AG09319 (cell line): ENCODE measurements around the gene OPCML.

ENCODE experiments used
- DNase-seq: peaks from one replicate; pipeline ENCODE4 v3.0.0-alpha.2; 2010; ENCODE audit warnings: low read depth; ENCODE audit errors: extremely low read depth
- CTCF ChIP-seq: IDR thresholded peaks from 2 replicates; pipeline ENCODE4 v1.5.1; 2011; ENCODE audit warnings: low read depth, mild to moderate bottlenecking, inconsistent platforms, low read length, moderate library complexity

The OPCML gene

DNA sequence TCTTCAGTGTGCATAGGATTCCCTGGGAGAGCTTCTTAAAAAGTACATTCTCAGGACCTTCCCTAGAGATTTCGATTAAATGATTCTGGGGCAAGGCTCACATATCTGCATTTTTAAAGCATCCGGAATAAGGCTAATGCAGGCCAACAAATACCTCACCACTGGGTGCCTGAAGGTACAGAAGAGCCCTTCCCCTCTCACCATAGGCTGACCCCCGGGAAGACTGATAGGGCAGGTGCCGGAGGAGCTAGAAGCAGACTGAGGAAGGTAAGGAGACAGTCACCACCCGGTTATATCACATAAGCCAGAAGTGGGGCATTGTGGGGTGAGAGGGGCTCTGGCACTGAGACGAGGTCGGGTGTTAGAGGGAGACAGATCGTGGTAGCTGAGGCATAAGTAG lies 1102.6 kb downstream of the OPCML start:
- no peak for DNase-seq

DNA sequence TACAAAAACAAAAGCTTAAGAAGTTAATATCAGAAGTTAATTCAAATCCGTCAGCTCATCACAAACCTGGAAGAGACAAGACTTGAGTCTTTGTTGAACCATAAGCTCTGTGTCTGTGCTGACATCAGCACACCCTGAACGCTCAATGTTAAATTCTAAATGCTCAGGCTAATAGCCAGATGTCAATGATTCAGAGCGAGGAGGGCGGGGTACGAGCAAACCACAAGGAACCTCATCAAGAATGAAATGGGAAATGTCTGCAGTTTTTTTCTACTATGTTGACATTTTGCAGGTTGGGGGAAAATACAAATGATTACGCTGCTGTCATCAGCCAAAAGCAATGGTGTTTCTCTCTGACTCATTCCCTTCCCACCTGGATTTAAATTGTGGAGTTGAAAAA lies 1104.7 kb downstream of the OPCML start:
- no peak for DNase-seq

More for the DNA sequence above, 1102.6 kb downstream of the OPCML start:
- TF ChIP-seq CTCF = no peak

DNA sequence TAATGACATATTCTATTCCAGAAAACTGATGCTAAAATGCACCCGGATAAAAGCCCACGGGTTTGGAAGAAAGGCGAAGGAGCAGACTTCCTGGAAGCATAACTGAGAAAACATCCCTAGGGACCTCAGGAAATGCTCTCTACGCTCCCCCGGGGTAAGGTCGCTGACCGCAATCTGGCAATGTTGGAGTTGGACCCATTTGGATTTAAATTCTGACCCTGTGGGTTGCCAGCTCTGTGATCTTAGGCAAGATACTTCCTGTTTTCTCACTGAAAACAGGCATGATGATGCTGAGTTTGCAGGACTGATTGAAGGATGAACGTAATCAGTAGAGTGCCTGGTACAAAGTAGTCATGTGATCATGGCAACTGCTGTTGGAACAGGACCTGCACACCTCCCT lies 1107.9 kb downstream of the OPCML start:
- no peak for DNase-seq
- no peak for TF ChIP-seq CTCF

More for the DNA sequence above, 1104.7 kb downstream of the OPCML start:
- TF ChIP-seq CTCF = no peak

GRCh38 chr11:132423266-132423665 lies 1109.0 kb downstream of the OPCML start:
- DNase-seq = no peak

DNA sequence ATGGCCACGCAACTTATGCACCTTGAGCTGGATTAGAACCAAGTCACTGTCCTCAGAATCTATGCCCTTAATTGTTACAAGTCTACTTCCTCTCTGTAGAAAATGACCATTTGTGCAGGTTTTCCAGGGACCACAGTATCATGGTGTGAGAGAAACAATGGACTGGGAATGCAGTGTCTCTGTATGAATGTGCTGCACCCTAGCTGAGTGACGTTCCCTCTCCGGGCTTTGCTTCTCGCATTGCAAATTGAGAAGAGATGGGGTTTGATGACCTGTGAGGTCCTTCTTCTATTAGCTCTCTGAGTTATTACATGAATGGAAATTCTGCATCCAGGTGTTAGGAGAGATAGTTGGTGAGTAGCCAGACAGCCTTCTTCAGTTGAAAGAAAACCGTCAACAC lies 1109.6 kb downstream of the OPCML start:
- TF ChIP-seq CTCF = no peak
- no peak for DNase-seq

More at GRCh38 chr11:132423266-132423665, 1109.0 kb downstream of the OPCML start:
- TF ChIP-seq CTCF = no peak

- TF ChIP-seq CTCF = no peak
Observed at GRCh38 chr11:132421555-132421954, 1110.7 kb downstream of the OPCML start.

DNA sequence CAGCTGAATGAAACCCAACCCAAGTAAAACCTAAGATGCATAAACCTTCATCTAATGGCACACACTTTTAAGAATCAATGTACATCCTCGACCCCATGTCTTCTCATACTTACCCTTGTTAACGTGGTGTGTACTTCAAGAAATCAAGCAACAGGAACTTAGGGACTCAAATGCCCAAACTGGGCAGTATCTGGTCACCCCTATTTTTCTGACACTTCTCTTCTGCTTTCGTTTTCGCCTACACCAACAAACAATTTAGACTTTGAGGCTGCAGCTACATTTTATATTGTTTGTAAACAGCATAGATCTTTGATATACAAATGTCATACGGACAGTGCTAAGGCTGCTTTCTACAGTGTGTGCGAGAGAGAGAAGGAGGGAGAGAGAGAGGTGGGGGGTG lies 1117.8 kb downstream of the OPCML start:
- no peak for DNase-seq
- no peak for TF ChIP-seq CTCF

More at GRCh38 chr11:132421555-132421954, 1110.7 kb downstream of the OPCML start:
- DNase-seq = no peak
